T-cell (primary cell): ENCODE measurements around the gene TUBGCP5. TPM values are rescaled to one million over a fixed set of nuclear protein-coding genes. Genes with fewer than 3 reads are reported as not detected.

Experiments used
- ATAC-seq, 4 experiments: fragments of 200-7000 bp in 3 of 4; fragments of 150-1000 bp in 1 of 4; cut with Tn5 transposase; replicated peaks in 1 of 4; 1 replicate in 3 of 4; 2 replicates in 1 of 4; pipeline ENCODE4 v1.10.0; 2021; ENCODE audit warnings: moderate library complexity in 3 of 4, mild to moderate bottlenecking in 2 of 4, moderate number of reproducible peaks in 1 of 4
- CTCF ChIA-PET, 2 donors: fragments of 300-600 bp; sonication (Branson Sonifier 250); formaldehyde crosslinking; loops; one replicate each; lab custom pipeline; 2022; ENCODE audit warnings: antibody characterized with exemption in 2 of 2; lab: Charles Lee
- POLR2A ChIA-PET, 2 donors: fragments of 300-600 bp; sonication (Branson Sonifier 250); formaldehyde crosslinking; loops; one replicate each; lab custom pipeline; 2022; ENCODE audit warnings: antibody characterized with exemption in 2 of 2; lab: Charles Lee
- DNase-seq, 35 experiments: peaks; one replicate each; pipeline versions ENCODE4 v3.0.0 to v3.0.0-alpha.2; 2013 to 2023
- H3K27ac ChIP-seq: one replicate; pipeline ENCODE4 v1.5.1; 2013; ENCODE audit warnings: low read length
- H3K27me3 ChIP-seq, 2 experiments: replicated peaks in 1 of 2; 1 replicate in 1 of 2; 2 replicates in 1 of 2; pipeline versions ENCODE4 v1.6.1 to v1.7.0; 2013; ENCODE audit warnings: low read length in 1 of 2, mixed read lengths in 1 of 2; ENCODE audit not compliant: control insufficient read depth in 2 of 2, insufficient read depth in 2 of 2; ENCODE audit errors: extremely low read depth in 1 of 2
- H3K36me3 ChIP-seq, 2 donors: 1 replicate in 1 of 2; 2 replicates in 1 of 2; pipeline versions ENCODE4 v1.6.1 to v1.7.0; 2013; ENCODE audit warnings: low read length in 1 of 2; ENCODE audit not compliant: control insufficient read depth in 2 of 2, insufficient read depth in 1 of 2; ENCODE audit errors: extremely low read depth in 1 of 2
- H3K4me1 ChIP-seq, 2 experiments: 1 replicate in 1 of 2; 2 replicates in 1 of 2; pipeline versions ENCODE4 v1.6.1 to v1.7.0; 2013; ENCODE audit warnings: low read length in 2 of 2, mixed read lengths in 1 of 2; ENCODE audit not compliant: insufficient read depth in 2 of 2, control insufficient read depth in 1 of 2; ENCODE audit errors: extremely low read depth in 1 of 2
- H3K4me3 ChIP-seq, 2 donors: 1 replicate in 1 of 2; 2 replicates in 1 of 2; pipeline versions ENCODE4 v1.5.1 to v1.7.0; 2013; ENCODE audit warnings: mild to moderate bottlenecking in 2 of 2, low read length in 1 of 2, moderate library complexity in 1 of 2; ENCODE audit not compliant: control insufficient read depth in 1 of 2; ENCODE audit errors: extremely low read depth in 1 of 2
- H3K9me3 ChIP-seq: 2 replicates; pipeline ENCODE4 v1.7.0; 2013
- H3K27ac Mint-ChIP-seq, 2 donors: one replicate each; pipeline ENCODE4 v1.8.0; 2020 to 2021; ENCODE audit warnings: mild to moderate bottlenecking in 2 of 2, mixed read lengths in 2 of 2
- H3K27me3 Mint-ChIP-seq, 2 donors: one replicate each; pipeline ENCODE4 v1.8.0; 2021 to 2022; ENCODE audit warnings: mixed read lengths in 2 of 2
- H3K36me3 Mint-ChIP-seq: one replicate; pipeline ENCODE4 v1.8.0; 2021; ENCODE audit warnings: mixed read lengths
- H3K4me1 Mint-ChIP-seq, 3 donors: one replicate each; pipeline ENCODE4 v1.8.0; 2020 to 2022; ENCODE audit warnings: mixed read lengths in 3 of 3, mild to moderate bottlenecking in 1 of 3
- H3K4me3 Mint-ChIP-seq, 3 donors: one replicate each; pipeline ENCODE4 v1.8.0; 2020 to 2022; ENCODE audit warnings: mild to moderate bottlenecking in 3 of 3, mixed read lengths in 3 of 3, moderate library complexity in 3 of 3
- H3K9me3 Mint-ChIP-seq, 3 donors: one replicate each; pipeline ENCODE4 v1.8.0; 2020 to 2022; ENCODE audit warnings: mixed read lengths in 3 of 3
- WGBS: methylation state at CpG from one replicate; pipeline ENCODE4 v1.1.5; 2013; ENCODE audit warnings: missing lambda C conversion rate; ENCODE audit not compliant: insufficient coverage; 5-methylcytosine and 5-hydroxymethylcytosine counted together
- total RNA-seq, 35 experiments: library from RNA in 6 of 35; stranded (reverse) in 6 of 35; fragments of 120-200 nt in 1 of 35; gene quantifications; one replicate each; pipeline versions ENCODE4 v1.2.1 to v1.2.4 and lab custom pipeline; 2013 to 2026

Gene TUBGCP5
- total RNA-seq, 5 donors from 2014 or later (not counting 1 experiment from before 2014, with no cell fraction given): 17.1 to 23.4 (median 20.4) TPM

- no peaks in the 10 kb centered on the region for H3K4me1 ChIP-seq
- no peak overlapping the region for H3K4me3 ChIP-seq
- H3K27ac Mint-ChIP-seq: no peak overlapping the region
- ChIA-PET CTCF (no interaction called here), POLR2A (no interaction called here)
- no peaks in the 10 kb centered on the region for H3K9me3 ChIP-seq
- no peaks in the 10 kb centered on the region for H3K27me3 Mint-ChIP-seq
- H3K27ac ChIP-seq: no peak overlapping the region
- H3K36me3 Mint-ChIP-seq: no peaks in the 10 kb centered on the region
- H3K4me1 Mint-ChIP-seq: peaks cover 0 to 2% (median 0%) of the 10 kb centered on the region in 3 donors
- no peaks in the 10 kb centered on the region for H3K9me3 Mint-ChIP-seq
- H3K4me3 Mint-ChIP-seq: no peak overlapping the region
- ATAC-seq (no peak), DNase-seq (no peak)
- WGBS: 84% methylated on average over 11 of the region's 11 CpGs
- H3K27me3 ChIP-seq: no peaks in the 10 kb centered on the region
- no peaks in the 10 kb centered on the region for H3K36me3 ChIP-seq
Observed at GRCh38 chr15:22960126-22960525, 79.2 kb downstream of the TUBGCP5 start.

GRCh38 chr15:22959321-22960101 is 79.9 kb downstream of the TUBGCP5 start:
- H3K4me1 Mint-ChIP-seq: peaks cover 0 to 2% (median 0%) of the 10 kb centered on the region in 3 donors
- WGBS: 89% methylated on average over 28 of the region's 33 CpGs
- Histone ChIP-seq H3K9me3 (no peaks in the 10 kb centered on the region), H3K4me1 (no peaks in the 10 kb centered on the region), H3K4me3 (no peak overlapping the region), H3K36me3 (no peaks in the 10 kb centered on the region), H3K27me3 (no peaks in the 10 kb centered on the region), H3K27ac (no peak overlapping the region)
- no peaks in the 10 kb centered on the region for H3K9me3 Mint-ChIP-seq
- ATAC-seq (no peak), DNase-seq (no peak)
- H3K36me3 Mint-ChIP-seq: no peaks in the 10 kb centered on the region
- H3K27me3 Mint-ChIP-seq: no peaks in the 10 kb centered on the region
- POLR2A ChIA-PET: no interaction called here
- CTCF ChIA-PET: no interaction called here
- H3K27ac Mint-ChIP-seq: no peak overlapping the region
- H3K4me3 Mint-ChIP-seq: no peak overlapping the region

- Histone ChIP-seq H3K36me3 (no peaks in the 10 kb centered on the region), H3K27me3 (no peaks in the 10 kb centered on the region), H3K4me3 (no peak overlapping the region), H3K27ac (no peak overlapping the region), H3K9me3 (no peaks in the 10 kb centered on the region), H3K4me1 (no peaks in the 10 kb centered on the region)
- H3K4me1 Mint-ChIP-seq: peaks cover 0 to 2% (median 0%) of the 10 kb centered on the region in 3 donors
- H3K9me3 Mint-ChIP-seq: no peaks in the 10 kb centered on the region
- no peaks in the 10 kb centered on the region for H3K36me3 Mint-ChIP-seq
- no peak overlapping the region for H3K27ac Mint-ChIP-seq
- POLR2A ChIA-PET: no interaction called here
- WGBS: 75% methylated on average over 12 of the region's 16 CpGs
- no peaks in the 10 kb centered on the region for H3K27me3 Mint-ChIP-seq
- ATAC-seq (no peak), DNase-seq (no peak)
- CTCF ChIA-PET: no interaction called here
- H3K4me3 Mint-ChIP-seq: no peak overlapping the region
Observed at GRCh38 chr15:22958487-22959280, 80.7 kb downstream of the TUBGCP5 start.

- Histone ChIP-seq H3K27me3 (no peaks in the 10 kb centered on the region), H3K9me3 (no peaks in the 10 kb centered on the region), H3K4me3 (no peak overlapping the region), H3K4me1 (no peaks in the 10 kb centered on the region), H3K36me3 (no peaks in the 10 kb centered on the region), H3K27ac (no peak overlapping the region)
- ChIA-PET CTCF (no interaction called here), POLR2A (no interaction called here)
- peaks cover 0 to 2% (median 0%) of the 10 kb centered on the region in 3 donors for H3K4me1 Mint-ChIP-seq
- no peak for ATAC-seq
- WGBS: 93% methylated on average over 4 of the region's 14 CpGs
- no peaks in the 10 kb centered on the region for H3K36me3 Mint-ChIP-seq
- H3K27me3 Mint-ChIP-seq: no peaks in the 10 kb centered on the region
- no peaks in the 10 kb centered on the region for H3K9me3 Mint-ChIP-seq
- H3K4me3 Mint-ChIP-seq: no peak overlapping the region
- DNase-seq: no peak
- H3K27ac Mint-ChIP-seq: no peak overlapping the region
Observed at GRCh38 chr15:22956978-22957260, 82.5 kb downstream of the TUBGCP5 start.

GRCh38 chr15:22956257-22956977 is 83.0 kb downstream of the TUBGCP5 start:
- Mint-ChIP-seq H3K9me3 (no peaks in the 10 kb centered on the region), H3K4me1 (peaks cover 0 to 2% (median 0%) of the 10 kb centered on the region in 3 donors), H3K36me3 (no peaks in the 10 kb centered on the region), H3K27me3 (no peaks in the 10 kb centered on the region), H3K27ac (no peak overlapping the region), H3K4me3 (no peak overlapping the region)
- DNase-seq: no peak
- 95% methylated on average over 9 of the region's 16 CpGs for WGBS
- no peak overlapping the region for H3K27ac ChIP-seq
- H3K36me3 ChIP-seq: no peaks in the 10 kb centered on the region
- CTCF ChIA-PET: no interaction called here
- H3K4me3 ChIP-seq: no peak overlapping the region
- H3K9me3 ChIP-seq: no peaks in the 10 kb centered on the region
- ATAC-seq: no peak
- H3K27me3 ChIP-seq: no peaks in the 10 kb centered on the region
- POLR2A ChIA-PET: no interaction called here
- no peaks in the 10 kb centered on the region for H3K4me1 ChIP-seq

GRCh38 chr15:22955544-22956119 is 83.7 kb downstream of the TUBGCP5 start:
- WGBS: 82% methylated on average over 2 of the region's 6 CpGs

More at GRCh38 chr15:22955544-22956119, 83.7 kb downstream of the TUBGCP5 start:
- H3K36me3 Mint-ChIP-seq: no peaks in the 10 kb centered on the region
- no peaks in the 10 kb centered on the region for H3K9me3 ChIP-seq
- ChIA-PET POLR2A (no interaction called here), CTCF (no interaction called here)
- H3K4me1 Mint-ChIP-seq: peaks cover 0 to 3% (median 0%) of the 10 kb centered on the region in 3 donors
- no peak overlapping the region for H3K4me3 ChIP-seq
- no peak for ATAC-seq
- H3K27ac ChIP-seq: no peak overlapping the region
- H3K27ac Mint-ChIP-seq: no peak overlapping the region
- DNase-seq: no peak
- no peaks in the 10 kb centered on the region for H3K27me3 Mint-ChIP-seq
- no peaks in the 10 kb centered on the region for H3K4me1 ChIP-seq
- no peak overlapping the region for H3K4me3 Mint-ChIP-seq
- H3K27me3 ChIP-seq: no peaks in the 10 kb centered on the region
- H3K36me3 ChIP-seq: no peaks in the 10 kb centered on the region
- H3K9me3 Mint-ChIP-seq: no peaks in the 10 kb centered on the region
